CD1c-positive myeloid dendritic cell (primary cell): Measurements from ENCODE around the gene TTYH3.

Experiments used
- DNase-seq: peaks from one replicate; pipeline ENCODE4 v3.0.0-alpha.2; 2016; ENCODE audit errors: extremely low spot score

The TTYH3 gene

DNA sequence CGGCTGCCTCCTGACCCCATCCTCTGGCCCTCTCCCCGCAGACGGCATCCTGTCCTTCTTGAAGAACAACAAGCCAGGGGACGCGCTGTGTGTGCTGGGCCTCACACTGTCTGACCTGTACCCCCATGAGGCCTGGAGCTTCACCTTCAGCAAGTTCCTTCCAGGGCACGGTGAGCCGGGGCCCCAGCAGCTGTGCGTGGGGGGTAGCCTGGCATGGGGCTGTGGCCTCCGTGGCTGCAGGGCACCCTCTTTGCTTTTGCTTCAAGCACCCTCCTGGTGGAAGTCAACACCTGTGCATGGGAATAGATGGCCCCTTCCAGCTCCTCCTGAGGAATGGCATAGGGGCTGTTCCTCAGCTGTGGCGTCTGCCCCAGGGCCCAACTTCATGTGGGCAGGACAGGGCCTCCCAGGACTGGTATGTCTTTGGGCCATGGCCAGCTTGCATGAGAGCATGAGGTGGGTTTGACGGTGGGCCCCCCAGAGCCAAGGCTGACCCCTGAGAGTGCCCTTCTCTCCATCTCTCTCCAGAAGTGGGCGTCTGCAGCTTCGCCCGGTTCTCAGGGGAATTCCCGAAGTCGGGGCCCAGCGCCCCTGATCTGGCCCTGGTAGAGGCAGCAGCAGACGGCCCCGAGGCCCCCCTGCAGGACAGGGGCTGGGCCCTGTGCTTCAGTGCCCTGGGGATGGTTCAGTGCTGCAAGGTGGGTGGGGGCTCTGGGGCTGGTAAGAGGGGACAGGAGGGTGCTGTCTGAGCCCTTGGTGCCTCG, 76.9 kb downstream of the TTYH3 start:
- no peak for DNase-seq

DNA sequence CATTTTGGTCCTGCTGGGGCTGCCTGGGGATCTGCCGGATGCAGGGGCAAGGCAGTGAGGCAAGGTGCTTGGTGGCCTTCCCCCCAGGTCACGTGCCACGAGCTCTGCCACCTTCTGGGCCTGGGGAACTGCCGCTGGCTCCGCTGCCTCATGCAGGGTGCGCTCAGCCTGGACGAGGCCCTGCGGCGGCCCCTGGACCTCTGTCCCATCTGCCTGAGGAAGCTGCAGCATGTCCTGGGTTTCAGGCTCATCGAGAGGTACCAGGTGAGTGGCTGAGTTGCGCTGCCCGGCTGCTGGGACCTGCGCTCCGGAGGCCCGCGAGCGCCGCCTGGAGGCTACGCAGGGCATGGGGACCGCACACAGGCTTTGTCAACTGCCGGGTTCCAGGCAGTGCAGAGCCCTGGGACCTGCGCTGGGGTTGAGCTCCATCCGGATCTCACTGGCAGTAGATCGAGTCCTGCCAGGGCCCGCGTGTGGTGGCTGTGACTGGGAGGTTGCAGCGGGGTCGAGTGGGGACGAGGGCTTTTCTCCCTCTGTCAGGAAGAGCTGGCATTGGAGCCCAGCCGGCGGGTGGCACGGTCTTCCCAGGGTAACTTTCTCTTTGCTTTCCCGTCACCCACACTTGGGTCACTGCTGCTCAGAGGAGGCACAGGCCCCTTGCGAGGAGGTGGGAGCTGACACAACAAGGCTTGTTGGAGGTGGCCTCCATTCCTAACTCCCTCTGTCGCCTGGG, 77.9 kb downstream of the TTYH3 start:
- DNase-seq = peak; percentile 78

GRCh38 chr7:2710286-2710655, 78.5 kb downstream of the TTYH3 start:
- DNase-seq = no peak

DNA sequence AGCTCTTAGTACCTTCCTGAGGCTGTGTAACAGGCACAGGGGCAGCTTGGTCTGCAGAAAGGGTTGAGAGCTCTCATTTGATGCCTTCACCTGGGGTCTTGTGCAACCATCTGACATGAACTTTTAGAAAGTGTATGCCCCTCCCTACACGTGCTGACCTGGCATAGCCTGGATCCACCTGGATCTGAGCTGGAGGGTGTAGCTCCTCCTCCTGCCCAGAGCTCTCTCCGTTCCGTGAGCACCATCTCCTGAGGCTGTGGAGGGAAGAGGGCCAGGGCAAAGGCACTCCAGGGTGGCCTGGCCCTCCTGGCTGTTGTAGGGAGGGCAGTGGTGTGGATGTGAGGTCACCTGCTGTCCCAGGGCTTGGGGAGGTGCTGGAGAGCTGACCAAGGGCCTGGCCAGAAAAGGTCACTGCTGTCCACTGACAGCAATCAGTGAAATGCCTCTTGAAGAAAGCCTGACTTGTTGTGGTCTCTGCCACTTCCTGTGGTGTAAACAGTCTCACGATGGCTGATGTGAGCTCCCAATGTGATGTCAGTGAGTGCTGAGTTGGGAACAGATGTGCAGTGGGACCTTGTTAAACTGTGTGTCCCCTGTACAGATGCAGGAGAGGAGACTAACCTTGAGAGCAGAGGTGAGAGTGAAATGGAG, 79.2 kb downstream of the TTYH3 start:
- DNase-seq = no peak

DNA sequence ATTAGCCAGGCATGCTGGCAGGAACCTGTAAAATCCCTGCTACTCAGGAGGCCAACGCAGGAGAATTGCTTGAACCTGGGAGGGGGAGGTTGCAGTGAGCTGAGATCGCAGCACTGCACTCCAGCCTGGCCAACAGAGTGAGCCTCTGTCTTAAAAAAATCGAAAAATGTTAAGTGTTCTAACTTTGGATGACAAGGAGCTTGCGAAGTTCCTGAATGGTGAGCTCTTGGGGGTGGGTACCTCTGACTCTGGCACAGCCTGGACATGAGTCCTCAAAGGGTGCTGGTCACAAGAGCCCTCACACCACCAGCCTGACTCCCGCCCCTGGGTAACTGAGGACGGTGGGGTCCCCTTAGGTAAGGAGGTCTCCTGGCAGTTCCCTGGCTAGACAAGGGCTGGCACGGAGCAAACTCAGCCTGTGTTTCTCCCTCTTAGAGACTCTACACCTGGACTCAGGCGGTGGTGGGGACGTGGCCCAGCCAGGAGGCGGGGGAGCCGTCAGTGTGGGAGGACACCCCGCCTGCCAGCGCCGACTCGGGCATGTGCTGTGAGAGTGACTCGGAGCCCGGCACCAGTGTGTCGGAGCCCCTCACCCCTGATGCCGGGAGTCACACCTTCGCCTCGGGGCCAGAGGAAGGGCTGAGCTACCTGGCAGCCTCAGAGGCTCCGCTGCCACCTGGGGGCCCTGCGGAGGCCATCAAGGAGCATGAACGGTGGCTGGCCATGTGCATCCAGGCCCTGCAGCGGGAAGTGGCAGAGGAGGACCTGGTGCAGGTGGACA, 80.3 kb downstream of the TTYH3 start:
- no peak for DNase-seq

- DNase-seq = peak; percentile 37
Observed at GRCh38 chr7:2713370-2713769, 81.6 kb downstream of the TTYH3 start.

DNA sequence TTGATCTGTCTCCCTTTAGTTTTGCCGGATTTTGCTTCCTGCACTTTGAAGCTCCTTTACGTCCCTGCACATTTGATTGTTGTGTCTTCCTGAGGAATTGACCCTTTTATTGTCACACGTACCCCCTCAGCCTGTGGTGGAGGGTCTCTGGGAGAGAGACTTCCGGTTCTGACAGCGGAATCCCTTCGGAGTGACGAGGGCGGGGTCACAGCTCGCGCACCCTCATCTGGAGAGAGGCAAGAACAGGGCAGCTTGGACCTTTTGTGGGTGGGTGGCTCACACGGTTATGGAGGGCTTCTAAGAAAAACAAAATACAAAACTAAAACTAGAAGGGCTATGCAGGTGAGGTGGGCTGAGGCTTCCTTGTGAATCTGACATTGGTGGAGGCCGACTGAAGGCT, 82.2 kb downstream of the TTYH3 start:
- no peak for DNase-seq
